Activated gamma-delta T cell (primary cell): Measurements from ENCODE around the gene TAS2R1.
"Not testable (repeated sequence)": the region's sequence is repeated elsewhere in the genome, so short reads cannot be mapped to it uniquely, and the experiment has no call there.

ENCODE experiments used
- DNase-seq: peaks from one replicate; lab custom pipeline; 2025; lab: John Stamatoyannopoulos, UW

Gene TAS2R1

DNA sequence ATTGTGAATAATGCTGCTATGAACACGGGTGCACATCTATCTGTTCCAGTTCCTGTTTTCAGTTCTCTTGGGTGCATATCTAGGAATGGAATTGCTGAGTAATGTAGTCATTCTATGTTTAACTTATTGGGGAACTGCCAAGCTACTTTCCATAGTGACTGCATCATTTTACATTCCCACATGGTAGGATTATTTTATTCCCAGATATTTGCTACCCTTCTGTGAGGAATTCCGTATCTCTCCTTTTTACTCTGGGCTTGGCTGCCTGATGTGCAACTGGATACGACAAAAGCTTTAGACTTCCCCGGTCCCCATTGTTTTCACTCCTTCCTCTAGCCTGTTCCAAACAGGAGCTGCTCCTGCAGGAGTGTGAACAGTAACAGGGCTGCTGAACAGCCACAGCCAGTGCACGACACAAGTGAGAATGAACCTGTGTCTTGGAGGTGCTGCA lies 7.2 kb downstream of the TAS2R1 start:
- no peak for DNase-seq

DNA sequence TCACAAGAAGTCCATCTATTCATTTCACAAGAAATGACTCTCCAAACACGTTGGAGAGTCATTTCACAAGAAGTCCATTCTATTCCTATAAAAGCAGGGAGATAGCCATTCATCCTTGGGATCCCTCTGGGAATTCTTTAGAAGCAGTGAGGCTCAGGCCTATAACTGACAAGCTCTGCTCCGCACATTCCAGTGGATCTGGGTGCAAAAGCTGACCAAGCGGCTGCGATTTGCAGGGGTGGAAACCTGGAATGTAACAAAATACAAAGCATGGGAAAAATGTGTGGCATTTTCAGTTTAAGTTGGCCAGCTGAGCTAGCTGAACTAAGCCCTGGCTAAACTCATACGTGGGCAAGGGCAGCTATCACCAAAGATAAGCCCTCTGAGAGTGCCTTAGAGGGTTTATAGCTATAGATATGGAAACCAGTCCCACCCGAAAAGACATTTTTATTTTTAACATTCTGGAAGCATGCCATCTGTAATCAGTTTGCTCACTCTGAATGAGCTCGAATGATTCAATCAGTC lies 8.7 kb downstream of the TAS2R1 start:
- no peak for DNase-seq

DNA sequence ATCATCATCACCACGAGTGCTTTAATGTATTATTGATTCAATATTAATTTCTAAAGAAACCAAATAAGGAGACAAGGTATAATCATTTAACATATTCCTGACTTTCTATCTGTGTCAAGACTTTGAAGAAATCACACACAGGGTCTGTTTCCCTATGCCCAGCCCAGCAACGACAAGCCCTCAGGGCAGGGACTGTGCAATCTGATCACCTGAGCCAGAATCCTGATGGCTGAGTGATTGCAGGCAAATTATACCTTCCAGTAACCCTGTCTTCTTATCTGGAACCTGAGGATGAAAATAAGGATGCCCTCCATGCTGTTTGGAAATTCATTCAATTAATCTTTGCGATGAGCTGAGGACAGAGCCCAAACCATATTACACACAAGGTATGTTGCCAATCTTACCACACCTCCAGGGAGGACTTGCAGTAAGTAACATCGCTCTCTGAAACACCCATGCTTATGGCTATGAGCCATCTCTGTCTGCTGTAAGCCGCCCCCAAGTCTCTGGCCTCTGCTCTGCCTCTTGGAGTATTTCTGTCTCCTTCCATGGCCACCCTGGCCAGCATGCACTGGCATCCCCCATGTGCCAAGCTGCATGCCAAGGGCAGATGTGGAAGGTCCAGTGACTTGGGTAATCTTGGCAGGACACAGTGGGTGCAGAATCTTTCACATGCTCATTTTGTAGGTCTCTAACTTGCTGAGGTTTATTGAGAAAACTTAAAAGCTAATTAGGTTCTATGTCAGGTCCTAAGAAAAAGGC lies 10.6 kb downstream of the TAS2R1 start:
- no peak for DNase-seq

DNA sequence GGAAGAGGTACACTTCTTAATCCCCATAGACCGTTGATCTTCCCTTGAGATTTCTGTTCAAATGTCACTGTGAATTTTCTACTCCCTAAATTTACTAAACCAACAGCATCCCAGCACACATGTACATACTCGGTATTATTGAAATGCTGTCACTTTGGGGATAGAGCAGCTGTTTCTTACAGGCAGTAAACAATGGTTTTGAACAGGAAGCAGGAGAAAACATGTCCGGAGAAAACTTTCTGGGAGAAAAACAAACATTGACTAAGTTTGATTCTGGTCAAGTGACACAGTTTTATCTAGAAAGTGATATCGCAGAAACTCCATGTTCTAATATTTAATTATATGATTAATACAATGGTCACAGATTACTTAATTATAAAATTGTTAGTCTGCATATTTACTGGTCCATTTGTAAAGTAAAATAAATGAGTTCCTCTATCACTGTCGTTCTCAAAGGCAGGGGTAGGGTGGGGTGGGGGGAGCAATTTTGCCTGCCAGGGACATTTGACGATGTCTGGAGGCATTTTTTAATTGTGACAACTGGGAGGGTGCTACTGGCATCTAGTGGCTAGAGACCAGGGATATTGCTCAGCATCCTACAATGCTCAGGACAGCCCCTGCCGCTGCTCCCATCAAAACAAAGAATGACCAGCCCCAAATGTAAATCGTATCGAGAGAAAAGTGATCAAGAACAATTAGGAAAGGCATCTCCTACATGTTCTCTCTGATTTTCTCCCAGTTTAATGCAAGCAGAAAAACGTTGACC lies 12.2 kb downstream of the TAS2R1 start:
- DNase-seq = no peak

DNA sequence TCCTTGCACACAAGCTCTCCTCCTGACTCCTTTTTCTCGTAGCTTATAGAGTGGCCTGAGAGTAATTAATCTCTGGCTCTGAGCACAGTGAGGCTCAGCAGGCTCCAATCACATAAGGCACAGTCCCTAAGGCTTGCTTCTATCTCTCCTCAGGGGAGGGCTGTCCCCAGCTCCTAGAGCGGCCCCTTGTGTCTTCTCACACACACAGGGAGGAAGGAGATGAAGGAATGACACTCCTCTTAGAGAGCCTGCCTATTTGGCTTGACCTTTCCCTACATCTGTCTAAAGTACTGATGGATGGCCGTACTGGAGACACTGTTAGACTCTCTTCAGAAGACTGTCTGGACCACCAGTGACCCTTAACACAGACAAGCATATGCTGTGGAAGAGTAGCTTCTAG lies 12.9 kb downstream of the TAS2R1 start:
- no peak for DNase-seq

DNA sequence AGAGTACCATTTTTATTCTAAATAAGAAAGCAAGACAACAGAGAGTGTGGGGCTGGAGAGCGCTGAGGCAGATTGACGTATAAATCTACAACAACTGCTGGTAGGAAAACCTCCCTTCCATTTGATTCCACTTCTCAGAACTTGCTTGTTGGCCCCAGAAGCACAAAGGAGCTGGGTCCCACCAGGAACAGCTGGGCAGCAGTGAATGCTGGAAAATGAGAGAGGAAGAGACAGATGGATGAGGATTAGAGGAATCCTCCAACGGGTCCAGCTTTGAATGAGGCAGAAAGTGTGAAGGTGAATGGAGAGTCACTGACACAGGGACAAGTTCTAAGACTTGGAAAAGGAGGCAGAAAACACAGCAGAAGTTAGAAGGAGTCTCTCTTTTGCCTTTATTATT lies 14.8 kb downstream of the TAS2R1 start:
- DNase-seq = no peak

DNA sequence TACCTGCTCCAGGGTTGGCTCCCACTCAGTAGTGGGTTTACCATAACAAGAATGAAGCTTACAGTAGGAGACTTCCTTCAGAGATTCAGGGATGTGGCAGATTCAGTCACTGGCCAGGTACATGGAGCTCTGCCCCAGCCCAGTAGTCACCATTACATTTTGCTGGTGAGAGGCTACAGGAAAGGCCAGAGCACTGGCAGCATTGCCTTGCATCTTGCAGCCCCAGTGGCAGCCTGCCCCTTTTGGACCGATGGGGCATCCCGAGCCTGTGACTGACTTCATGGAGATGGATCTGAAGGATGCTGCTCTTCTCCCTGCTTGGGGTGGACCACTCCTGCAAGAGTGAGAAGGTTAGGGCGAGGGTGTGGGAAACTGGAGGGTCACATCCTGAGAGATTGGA lies 16.8 kb downstream of the TAS2R1 start:
- no peak for DNase-seq

DNA sequence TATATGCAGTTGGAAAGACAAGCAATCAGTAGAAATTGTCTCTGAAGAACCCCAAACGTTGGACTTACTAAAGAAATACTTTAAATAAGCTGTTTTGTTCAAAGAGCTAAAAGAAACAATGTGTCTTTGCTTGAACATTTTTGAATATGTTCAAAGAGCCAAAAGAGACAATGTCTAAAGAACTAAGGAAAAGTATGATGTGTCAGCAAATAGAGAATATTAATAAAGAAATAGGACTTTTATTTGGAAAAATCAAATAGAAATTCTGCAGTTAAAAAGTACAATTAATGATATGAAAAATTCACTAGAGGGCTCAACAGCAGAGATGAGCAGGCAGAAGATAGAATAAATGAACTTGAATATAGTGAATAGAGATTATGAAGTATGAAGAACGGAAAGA lies 19.2 kb downstream of the TAS2R1 start:
- no peak for DNase-seq

DNA sequence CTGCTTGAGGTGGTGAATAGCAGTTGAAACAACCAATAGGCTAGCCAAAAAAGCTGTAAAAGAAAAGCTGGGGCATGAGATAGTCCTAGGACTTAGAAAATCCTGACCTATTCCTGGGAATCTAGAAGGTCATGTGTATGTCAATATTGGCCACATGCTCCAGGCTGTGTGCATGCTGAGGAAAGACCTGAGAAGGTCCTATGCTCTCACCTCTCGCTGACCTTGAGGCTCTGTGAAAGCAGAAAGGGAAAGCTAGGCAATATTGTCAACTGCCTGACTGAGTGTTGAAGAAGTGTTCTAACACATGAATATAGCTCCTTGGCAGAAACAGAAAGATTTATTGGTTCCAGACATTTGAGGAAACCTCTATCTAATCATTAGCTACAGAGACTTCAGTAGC lies 19.8 kb downstream of the TAS2R1 start:
- DNase-seq = no peak

DNA sequence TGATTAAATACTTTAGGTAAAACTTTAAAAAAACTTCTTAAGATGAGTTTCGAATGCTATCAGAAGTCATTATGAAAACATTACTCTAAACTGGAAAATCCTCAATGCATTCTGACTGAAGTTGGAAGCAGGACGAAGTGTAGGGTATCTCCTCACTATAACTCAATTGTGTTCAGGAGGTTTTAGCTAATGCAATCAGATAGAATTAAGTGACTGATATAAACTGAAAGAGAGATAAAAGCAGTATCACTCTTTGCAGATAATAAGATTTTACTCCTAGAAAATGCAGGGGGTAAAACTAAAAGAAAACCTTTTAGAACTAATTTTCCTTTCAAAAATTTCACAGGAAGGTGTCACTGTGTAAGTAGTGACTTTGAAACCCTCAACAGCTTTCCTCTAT lies 22.1 kb downstream of the TAS2R1 start:
- no peak for DNase-seq

DNA sequence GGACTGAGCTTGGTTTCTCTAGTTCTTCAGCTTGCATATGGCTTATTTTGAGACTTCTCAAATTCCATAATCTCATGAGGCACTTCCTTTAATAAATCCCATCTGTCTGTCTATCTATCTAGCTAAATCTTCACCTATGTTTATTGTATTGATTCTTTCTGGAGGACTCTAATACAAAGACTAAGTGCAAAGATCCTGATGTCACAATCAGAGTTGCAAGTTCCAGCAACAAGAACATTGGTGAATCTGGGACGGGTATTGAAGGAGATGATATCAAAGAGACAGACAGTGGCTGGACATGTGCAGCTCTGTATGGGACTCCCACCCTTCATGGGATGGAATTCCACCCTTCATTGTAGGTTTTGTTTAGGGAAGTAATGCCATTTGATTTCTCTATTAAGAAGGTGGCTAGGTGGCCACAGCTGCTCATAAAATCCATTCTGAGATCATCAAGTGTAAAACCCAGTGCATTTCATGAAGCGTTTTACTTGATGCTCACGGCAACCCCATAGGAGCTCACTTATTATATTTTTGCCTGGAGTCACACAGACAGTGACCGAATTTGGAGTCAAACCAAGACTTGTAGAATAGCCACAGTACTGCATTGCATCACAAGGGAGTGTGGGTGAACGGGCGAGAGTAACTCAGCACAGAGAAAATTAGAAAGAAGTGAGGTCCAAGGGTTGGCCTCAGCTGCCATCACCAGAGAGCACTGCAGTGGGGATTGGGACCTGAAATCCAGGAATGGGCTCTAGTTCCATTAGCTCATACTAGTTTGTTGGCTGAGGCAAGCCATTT lies 24.9 kb downstream of the TAS2R1 start:
- DNase-seq = no peak

DNA sequence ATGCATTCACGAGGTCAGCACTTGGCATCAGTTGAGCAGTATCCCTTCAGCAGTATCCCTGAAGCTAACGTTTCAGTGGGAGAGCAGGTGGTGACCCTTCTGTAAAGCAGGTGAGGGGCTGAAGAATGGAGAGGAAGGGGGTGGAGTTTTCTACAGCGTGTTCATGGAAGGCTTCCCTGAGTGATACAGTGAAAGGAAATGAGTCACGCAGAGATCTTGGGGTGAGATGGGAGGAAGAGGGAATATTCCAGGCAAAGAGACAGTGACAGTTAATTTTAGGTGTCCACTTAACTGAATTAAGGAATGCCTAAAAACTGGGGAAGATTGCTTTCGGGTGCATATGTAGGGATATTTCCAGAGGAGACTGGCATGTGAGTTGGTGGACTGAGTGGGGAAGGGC lies 25.7 kb downstream of the TAS2R1 start:
- DNase-seq = no peak

DNA sequence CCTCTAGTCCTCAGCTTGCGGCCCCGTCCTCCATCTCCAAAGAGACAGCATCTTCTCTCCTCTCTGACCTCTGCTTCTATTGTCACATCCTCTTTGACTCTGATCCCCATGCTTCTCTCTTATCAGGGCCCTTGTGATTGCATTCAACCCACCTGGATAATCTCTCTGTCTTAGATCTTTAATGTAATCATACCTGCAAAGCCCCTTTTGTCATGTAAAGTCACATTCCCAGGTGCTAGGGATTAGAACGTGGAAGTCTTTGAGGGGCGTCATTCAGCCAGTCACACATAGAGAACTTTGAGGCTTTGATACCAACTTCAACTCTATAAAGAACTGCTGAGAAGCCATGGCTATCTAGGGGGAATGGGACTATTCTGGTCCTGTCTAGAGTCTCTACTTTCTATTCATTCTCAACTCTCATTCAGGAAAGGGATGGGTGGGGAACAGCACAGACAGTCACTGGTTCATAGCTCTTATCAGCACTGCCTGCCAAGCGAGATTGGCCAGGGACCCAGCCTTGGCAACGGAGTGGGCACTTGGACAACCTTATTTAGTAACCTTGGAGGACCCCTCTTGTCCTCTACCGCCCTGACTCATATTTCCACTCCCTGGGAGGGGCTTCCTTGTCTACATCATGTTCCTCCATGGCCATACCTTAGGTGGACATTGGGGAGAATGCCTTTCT lies 29.0 kb downstream of the TAS2R1 start:
- DNase-seq = no peak

DNA sequence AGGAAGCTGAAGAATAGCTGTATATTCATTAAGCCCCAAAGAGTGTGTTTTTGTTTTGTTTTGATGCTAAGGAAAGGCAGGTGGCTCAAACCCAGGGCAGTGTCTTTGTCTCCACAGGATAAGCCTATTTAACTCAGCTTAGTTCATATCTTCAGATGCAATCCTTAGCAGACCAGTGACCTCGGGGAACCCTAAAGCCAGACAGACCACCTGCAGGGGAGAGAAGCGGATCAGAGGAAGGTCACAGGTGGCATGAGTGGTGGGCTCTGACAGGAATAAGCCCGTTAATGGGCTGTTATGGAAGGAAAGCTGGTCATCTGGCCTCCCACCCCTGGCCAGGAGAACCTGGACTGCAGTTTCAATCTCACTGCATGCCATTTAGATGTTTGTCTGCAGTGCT lies 30.8 kb downstream of the TAS2R1 start:
- no peak for DNase-seq

DNA sequence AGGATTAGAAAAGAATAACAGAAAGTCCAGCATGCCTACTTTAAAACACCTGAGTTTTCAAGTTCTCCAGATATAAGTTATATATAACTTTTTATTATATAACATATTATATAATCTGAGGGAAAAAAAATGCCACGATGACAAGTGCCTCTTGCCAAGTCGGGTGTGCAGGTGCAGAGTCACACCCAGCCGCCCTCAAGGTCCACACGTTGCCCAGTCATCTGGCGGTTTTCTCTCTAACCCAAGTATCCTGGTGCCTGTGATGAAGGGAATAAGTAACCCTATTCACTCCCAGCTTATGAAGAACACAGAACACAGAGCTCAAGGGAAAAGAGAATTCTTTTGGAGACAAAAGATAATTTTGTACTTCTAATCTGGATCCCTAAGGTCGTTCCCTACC lies 31.8 kb downstream of the TAS2R1 start:
- not testable (repeated sequence) for DNase-seq

DNA sequence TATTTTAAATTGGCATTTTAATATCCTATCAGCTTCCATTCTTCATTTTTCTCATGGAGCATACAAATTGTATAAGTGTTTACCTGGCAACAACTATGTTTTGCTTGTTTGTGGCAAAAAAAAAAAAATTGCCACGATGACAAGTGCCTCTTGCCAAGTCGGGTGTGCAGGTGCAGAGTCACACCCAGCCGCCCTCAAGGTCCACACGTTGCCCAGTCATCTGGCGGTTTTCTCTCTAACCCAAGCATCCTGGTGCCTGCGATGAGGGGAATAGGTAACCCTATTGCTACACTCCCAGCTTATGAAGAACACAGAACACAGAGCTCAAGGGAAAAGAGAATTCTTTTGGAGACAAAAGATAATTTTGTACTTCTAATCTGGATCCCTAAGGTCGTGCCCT lies 32.8 kb downstream of the TAS2R1 start:
- DNase-seq = not testable (repeated sequence)

DNA sequence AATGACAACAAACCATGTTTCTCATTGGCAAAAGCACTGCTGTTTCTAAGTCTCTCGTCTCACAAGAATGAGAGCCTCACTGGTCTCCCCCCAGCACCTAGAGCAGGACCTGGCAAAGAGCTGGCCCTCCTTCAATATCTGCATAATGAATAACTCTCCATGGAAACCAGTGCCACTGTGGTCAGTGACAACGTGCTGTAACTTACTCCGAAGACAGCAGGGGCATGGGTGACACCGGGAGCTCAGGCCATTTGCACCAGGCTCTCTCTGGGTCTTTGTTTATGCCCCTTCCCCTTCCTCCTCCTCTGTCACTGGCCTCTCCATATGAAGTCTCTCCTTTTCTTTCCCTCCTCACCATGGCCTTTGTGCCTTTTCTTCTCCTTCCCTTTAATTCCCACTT lies 33.3 kb downstream of the TAS2R1 start:
- no peak for DNase-seq

DNA sequence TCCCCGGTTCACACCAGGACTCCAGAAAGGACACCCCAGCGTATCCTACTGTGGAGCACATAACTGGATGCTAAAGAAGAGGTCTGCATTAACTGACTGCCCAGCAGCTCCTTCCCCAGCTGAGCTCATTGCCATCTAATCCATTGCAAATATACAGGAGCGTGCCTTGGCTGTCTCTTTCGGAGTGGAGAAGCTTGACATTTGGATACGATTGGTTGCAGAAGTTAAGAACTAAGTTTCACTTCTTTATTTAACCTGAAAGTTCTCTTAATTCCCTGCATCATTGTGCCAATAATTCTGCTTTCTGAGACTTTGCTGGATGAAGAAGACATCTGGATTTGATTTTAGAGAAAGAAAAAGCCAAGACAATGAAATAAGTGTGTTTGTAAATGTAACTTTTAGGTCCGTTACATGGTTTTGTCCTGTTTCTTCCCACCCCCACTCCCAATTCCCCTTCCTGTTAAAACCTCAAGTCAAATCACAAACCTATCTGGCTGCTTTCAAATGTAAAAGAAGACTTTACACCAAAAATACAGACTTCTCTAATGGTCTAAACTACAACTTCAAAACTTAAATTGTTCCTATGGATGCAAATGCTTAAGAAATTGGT lies 33.9 kb downstream of the TAS2R1 start:
- DNase-seq = no peak

DNA sequence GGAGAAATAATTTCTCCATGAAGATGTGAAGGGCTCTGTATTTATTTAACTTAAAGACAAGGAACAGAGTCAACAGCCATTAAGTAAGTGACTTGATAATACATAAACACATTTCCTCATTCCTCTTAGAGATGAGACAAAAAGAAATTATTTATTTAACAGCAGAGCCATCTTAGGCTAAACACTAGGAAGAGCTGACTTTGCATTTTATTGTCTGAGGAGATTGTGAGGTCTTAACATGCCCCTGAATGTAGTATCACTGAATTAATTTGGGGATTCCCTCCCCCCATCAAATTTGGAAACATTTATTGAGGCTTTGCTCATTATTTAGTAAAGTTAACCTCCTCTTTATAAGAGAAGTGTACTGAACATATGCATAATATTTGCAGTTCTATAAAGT lies 35.2 kb downstream of the TAS2R1 start:
- DNase-seq = no peak

DNA sequence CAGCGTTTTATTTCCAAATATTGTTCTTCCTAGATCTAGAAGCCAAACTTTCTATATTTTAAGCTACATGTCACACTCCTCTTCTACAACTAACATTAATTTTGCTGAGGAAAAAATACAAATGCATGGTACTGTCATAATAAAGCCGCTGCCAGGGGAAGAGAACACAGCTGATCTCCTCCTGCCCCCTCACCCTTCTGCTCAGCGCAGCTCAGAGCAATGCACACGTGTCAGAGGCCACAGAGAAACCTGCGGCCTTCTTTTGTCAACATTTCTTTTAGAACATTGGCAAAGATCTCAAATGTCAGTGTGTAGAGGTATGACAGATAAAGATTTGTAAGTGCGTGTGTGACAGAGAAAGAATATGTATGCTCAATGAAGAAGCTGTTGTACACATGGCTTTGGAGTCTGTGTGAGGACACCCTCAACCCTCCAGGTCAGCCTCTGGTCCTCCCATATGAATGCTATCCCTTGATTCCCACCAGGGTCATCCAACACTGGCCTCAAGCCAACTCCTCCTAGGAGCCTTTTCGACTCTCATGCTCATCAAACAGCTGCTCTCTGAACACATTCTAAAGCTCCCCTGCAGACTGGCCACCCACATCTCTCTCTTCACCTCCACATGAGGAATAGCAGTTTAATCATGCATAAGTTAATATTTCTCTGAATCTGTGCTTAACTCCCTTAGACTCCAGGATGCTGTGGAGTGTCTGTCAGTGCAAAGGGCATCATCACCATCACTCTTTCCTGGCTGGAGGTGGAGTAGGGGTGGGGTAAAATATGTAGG lies 40.9 kb downstream of the TAS2R1 start:
- no peak for DNase-seq

DNA sequence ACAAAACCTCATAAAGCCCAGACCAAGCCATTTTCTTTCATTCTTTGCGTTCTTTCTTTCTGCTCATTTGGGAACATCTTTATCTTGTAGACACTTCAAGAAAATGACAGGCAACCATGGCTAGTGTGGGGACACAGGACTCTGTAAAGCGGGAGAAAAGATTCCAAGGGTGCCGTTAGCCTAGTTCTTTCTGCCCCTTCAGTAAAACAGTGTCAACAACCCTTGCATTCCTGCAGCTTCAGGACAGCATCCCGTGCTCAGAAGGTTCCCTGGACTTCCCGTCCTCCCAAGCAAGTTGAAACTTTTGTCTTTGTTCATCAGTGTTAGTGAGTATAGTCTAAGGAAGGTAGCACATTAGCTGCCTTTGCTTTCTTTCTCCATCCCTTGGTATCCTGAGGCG lies 41.9 kb downstream of the TAS2R1 start:
- DNase-seq = no peak
